T-helper 2 cell treated with Interferon-gamma antibody and Interleukin-4, amounts not matched to agents 100 ng/mL and 5 ng/mL, for 36 hours (primary cell): ENCODE results near the gene ZNF418. TPM values are rescaled to one million over a fixed set of nuclear protein-coding genes. Genes with fewer than 3 reads are reported as not detected.
"Not testable (repeated sequence)": the region's sequence is repeated elsewhere in the genome, so short reads cannot be mapped to it uniquely, and the experiment has no call there.

Experiments
- intact Hi-C: fragments of 100-400 bp; cut with micrococcal nuclease; formaldehyde crosslinking; loops from one replicate; pipeline ENCODE4 v1.15.1; 2023
- total RNA-seq: library from RNA; stranded (reverse); gene quantifications from 2 replicates; pipeline ENCODE4 v1.2.3, GENCODE V29; 2022

ZNF418 gene
- total RNA-seq, 1 donor from 2014 or later, result 2.6 TPM

DNA sequence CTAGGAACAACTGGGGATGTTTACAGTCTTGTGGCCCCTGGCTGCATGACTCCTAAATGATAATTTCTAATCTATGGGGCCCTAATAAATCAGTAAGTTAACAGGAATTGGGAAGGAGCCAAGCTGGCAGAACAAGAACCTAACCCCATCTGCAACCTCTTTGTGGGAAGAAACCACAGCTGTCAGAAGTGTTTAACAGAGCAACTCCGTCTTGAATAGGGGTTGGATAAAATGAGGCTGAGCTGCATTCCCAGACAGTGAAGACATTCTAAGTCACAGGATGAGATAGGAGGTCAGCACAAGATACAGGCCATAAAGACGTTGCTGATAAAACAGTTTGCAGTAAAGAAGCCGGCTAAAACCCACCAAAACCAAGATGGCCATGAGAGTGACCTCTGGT lies 44.5 kb downstream of the ZNF418 start:
- intact Hi-C loops, result not testable (repeated sequence)

DNA sequence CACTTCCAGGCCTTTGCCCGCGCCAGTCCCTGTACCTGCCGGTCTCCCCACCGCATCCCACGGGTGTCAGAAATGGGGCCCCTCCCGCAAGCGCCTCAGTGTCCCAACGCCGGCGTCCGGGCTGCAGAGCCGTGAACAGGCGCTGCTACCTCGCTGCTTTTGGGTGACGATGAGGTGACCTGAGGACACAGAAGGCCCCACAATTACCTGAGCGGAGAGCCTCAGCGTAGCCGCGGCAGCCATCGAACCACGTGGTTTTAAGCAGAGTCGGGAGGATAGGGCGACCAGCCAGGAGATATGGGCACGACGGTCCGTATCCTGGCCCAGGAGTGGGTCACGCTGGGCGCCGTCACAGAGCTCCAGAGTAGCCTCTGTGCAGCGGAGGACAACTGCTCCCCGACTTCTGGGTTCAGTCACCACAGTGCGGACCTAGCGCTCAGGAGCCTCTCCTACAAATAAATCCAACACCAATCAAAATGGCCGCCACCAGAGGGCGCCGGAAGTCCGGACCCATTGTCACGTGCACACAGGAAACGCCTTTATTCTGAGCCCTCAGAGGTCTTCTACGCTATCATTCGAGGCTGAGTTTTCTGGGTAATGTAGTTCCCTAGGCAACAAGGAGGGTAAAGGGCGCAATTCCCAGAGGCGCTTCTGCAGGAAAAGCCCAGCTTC lies 46.5 kb downstream of the ZNF418 start, which contains the start of gene ZNF814:
TSS of gene ZNF814 (minus strand) at position 478 of the 672 bp plus-strand sequence. CDS start at position 243, 235 bp downstream.
- intact Hi-C loops, result loop anchor here (1.0 kb wide), 1 partner anchor 28 kb away; the partner anchor contains the start of gene ZNF417

DNA sequence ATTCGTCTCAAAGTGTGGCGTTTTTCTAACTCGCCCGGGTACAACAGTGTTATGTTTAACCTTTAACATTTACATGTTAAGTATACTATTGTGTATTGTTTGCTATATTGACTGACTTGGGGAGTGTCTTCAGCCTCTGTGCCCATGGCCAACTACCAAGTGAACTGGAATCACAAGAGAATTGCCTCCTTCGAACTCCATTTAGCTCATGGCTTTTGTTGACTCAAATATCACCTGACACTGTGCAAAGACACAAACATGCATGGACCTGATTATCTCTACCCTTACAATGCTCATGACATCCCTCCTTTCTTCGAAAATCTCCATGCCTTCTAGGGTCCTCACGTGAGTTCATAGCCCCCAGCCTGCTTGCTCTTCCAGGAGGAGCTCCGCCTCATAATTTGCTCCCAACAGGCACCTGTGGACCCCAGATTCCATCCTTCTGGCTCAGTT lies 47.1 kb downstream of the ZNF418 start:
- intact Hi-C loops, result no loop called here

GRCh38 chr19:57887195-57887941 lies 47.8 kb downstream of the ZNF418 start:
- intact Hi-C loops, result no loop called here

- intact Hi-C loops, result no loop called here
Measured at GRCh38 chr19:57886046-57886445, 49.2 kb downstream of the ZNF418 start.

- intact Hi-C loops, result not testable (repeated sequence)
Measured at GRCh38 chr19:57873883-57874799, 61.1 kb downstream of the ZNF418 start.

- intact Hi-C loops, result no loop called here
Measured at GRCh38 chr19:57872450-57872849, 62.8 kb downstream of the ZNF418 start.

Other genes starting within 250 kb of the ZNF418 start
- 4.3 and 5.1 TPM in 2 replicates for gene ZNF154, start 226.2 kb downstream of the ZNF418 start, total RNA-seq
- 9.8 and 11.5 TPM in 2 replicates for gene ZNF671, start 207.8 kb downstream of the ZNF418 start, total RNA-seq
- gene ZNF776, start 188.6 kb downstream of the ZNF418 start, total RNA-seq, result 9.0 and 13.1 TPM in 2 replicates
- gene ZNF586, start 165.7 kb downstream of the ZNF418 start, total RNA-seq, result 16.8 and 17.2 TPM in 2 replicates
- gene ZNF552, start 120.5 kb downstream of the ZNF418 start, total RNA-seq, result 9.2 and 9.6 TPM in 2 replicates
- 20.5 and 20.6 TPM in 2 replicates for gene ZNF587B, start 105.1 kb downstream of the ZNF418 start, total RNA-seq
- gene ZNF587, start 85.5 kb downstream of the ZNF418 start, total RNA-seq, result 36.1 and 37.7 TPM in 2 replicates
- 12.5 and 13.5 TPM in 2 replicates for gene ZNF814, start 46.4 kb downstream of the ZNF418 start, total RNA-seq
- gene ZNF417, start 18.8 kb downstream of the ZNF418 start, total RNA-seq, result 17.9 and 22.0 TPM in 2 replicates
- gene ZNF256, start 12.3 kb upstream of the ZNF418 start, total RNA-seq, result 4.2 and 4.6 TPM in 2 replicates
- gene C19orf18, start 39.1 kb upstream of the ZNF418 start, total RNA-seq, result 0.30 and 0.34 TPM in 2 replicates
- gene ZNF606, start 67.4 kb upstream of the ZNF418 start, total RNA-seq, result 10.0 and 11.5 TPM in 2 replicates
- not detected in 2 replicates for gene ZSCAN1, start 98.6 kb upstream of the ZNF418 start, total RNA-seq
- gene ZNF135, start 123.9 kb upstream of the ZNF418 start, total RNA-seq, result 0.09 TPM in 1 of 2 replicates, not detected in the other
- 2.7 and 3.5 TPM in 2 replicates for gene ZSCAN18, start 162.8 kb upstream of the ZNF418 start, total RNA-seq
- gene ZNF329, start 215.4 kb upstream of the ZNF418 start, total RNA-seq, result 3.0 and 3.2 TPM in 2 replicates
- 19.0 and 20.3 TPM in 2 replicates for gene ZNF274, start 247.7 kb upstream of the ZNF418 start, total RNA-seq